GM18511 (cell line): ENCODE results near the gene LSM7.

ENCODE experiments used
- ATAC-seq: cut with Tn5 transposase; IDR thresholded peaks from one replicate; pipeline ENCODE4 v1.9.1; 2021; ENCODE audit warnings: mild to moderate bottlenecking, moderate library complexity; ENCODE audit not compliant: unreplicated experiment

The LSM7 gene

DNA sequence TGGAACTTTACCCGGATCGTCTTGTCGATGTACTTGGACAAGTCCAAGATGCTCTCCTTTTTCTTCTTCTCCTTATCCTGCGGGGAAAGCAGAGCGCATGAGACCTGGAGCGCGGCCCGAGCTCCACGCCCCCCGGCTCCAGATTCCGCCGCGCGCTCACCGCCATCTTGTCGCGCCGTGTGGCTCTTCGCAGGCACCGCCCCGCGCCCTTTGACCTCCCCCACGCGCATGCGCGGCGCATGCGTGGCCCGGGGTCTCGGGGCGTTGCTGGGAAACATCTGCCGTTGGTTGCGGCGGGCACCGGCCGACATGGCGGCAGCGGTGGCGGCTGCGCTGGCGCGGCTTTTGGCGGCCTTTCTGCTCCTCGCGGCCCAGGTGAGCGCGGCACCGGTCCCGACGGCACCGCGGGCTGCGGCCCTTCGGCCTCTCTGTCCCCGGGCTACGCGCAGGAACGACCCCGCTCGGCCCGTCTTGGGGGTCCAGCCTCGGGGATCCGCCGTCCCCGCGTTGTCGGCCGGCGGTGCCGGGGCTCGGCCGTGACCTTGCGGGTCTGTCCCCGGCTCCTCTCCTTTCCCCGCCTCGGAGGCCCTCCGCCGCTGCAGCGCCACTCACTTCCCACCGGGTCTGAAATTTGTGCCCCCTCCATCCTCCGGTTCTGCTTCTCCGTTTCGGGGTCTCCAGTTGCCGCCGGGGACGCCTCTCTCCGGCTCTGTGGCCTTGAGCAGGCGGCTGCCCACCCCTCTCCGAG lies at the start of gene LSM7, which contains the start of gene SPPL2B:
Gene LSM7 (minus strand): TSS at position 186 of the 748 bp plus-strand sequence. CDS start 20 bp downstream, at position 166.
Gene SPPL2B (plus strand): TSS at position 284 of the 748 bp plus-strand sequence. CDS start 26 bp downstream, at position 310.
- ATAC-seq, result peak; percentile 63

DNA sequence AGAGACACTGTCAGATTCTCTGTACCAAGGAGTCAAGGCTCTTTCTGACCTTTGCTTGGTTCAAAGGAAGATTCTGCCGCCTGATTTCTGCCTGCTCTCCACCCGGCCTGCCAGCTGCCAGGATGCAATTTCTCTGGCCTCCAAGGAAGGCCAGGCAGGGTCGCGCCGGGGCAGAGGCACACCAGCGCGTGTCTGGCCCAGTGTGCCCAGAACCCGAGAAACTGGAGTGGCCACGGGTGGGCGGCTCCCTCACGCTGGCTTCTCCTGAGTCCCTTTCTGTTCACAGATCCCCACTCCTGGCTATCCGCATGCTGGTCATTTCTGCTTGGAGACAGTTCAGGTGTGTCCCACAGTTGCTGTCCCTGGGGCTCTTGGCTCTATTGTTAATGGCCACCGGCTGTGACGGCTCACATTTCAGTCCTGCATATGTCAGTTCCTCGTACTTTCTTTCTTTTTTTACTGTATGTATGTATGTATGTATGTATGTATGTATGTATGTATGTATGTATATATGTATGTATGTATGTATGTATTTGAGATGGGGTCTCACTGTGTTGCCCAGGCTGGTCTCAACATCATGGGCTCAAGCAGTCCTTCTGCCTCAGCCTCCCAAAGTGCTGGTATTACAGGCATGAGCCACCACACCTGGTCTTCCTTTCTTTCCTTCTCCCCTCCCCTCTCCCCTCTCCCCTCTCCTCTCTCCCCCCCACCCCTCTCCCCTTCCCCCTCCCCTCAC lies 48.6 kb upstream of the LSM7 start:
- no peak for ATAC-seq

DNA sequence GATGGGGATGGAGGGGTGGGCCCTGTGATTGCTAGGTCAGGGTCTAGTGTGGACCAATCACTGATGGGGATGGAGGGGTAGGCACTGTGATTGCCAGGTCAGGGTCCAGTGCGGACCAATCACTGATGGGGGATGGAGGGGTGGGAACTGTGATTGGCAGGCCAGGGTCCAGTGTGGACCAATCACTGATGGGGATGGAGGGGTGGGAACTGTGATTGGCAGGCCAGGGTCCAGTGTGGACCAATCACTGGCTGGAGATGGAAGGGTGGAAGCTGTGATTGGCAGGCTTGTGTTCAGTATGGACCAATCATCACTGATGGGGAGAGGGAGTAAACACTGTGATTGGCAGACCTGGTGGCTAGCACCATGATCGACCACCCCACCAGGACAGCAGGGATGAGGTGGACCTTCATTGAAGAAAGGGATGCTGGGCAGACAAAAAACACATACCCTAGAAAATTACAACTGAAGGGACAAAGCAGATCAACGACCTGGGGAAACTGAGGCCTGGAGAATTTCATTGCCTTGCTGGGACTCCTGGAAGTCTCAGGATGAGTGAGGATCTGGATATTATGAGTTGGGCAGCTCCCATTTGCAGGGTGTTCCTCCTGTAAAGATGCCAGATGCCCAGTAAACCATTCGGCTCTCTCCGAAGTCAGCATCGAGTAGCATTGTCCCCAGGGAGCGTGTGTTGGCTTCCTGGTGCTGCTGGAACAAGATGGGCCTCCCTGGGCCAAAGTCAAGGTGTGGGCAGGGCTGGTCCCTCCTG lies 47.2 kb upstream of the LSM7 start:
- no peak for ATAC-seq

GRCh38 chr19:2374808-2375207 lies 46.4 kb upstream of the LSM7 start:
- no peak for ATAC-seq

GRCh38 chr19:2372076-2372612 lies 43.8 kb upstream of the LSM7 start:
- no peak for ATAC-seq

DNA sequence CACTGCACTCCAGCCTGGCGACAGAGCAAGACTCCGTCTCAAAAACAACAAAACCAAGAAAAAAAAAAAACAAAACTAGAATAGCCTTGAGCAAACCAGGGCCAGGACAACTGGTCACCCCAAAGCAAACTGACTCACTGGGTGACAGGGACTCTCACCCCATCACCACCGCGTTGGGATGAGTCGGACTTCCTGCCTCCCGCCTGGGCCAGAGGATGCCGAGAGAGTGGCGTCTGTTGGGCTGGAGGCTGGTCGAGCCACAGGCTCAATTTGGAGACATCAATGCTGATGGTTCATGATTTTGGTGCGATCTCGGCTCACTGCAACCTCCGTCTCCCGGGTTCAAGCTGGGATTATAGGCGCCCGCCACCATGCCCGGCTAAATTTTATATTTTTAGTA lies 43.3 kb upstream of the LSM7 start:
- ATAC-seq, result no peak

DNA sequence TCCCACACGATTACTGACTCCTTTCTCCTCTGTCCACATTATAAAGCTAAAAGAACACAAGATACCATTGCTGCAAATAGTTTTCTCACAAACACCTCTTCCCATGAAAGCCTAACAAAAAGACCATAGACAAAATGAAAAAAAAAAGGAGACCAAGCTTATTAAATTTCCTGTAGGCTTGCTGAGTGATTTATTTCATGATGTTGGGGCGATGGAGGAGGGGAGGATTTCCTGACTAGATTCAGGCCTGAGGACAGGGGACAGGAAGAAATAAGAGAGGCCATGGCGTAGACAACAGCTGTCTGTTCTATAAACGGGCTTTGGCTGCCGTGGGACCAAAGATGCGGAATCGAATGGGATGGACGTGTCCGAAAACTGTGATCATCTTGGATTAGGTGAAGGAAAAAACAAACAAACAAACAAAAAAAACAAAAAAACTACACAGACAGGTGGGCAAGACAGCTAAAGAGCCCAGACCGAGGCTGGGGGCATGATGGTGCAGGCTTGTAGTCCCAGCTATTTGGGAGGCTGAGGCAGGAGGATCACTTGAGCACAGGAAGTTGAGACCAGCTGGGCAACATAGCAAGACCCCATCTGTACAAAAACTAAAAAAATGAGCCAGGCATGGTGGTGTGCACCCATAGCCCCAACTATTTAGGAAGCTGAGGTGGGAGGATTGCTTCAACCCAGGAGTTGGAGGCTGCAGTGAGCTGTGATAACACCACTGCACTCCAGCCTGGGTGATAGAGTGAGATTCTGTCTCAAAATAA lies 37.0 kb upstream of the LSM7 start:
- no peak for ATAC-seq

DNA sequence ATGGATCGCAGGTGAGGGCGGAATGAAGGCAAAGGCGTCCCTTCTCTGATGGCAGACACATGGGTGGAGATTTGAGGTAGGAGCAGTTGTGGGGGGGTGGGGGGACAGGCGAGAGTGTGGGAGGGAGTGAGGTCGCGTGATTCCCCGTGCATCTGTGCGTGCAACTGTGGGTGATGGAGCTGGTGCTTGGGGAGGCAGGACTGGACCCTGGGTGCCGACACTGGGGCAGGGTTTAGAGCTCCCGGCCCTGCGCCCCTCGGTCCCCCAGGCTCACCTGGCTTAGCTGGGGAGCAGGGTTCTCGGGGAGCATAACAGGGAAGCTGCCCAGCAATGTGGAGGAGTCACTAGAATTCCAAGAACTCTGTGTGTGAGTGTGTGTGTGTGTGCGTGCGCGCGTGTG lies 35.0 kb upstream of the LSM7 start:
- ATAC-seq, result no peak

DNA sequence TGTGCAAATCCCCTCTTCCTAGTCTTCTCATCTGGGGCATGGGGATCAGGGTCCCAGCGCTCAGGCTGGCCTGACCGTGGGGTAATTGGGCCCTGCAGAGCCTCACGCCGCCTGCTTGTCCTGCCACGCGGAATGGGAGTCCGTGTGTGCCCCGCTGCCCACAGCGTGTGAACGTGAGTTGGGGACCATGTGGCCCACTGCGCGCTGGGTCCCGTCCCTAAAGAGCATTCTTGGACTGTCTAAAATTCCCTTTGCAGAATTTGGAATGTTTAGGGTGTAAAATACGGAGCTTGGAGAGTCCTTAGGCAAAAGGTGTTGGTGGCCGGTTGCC lies 34.5 kb upstream of the LSM7 start:
- ATAC-seq, result no peak

DNA sequence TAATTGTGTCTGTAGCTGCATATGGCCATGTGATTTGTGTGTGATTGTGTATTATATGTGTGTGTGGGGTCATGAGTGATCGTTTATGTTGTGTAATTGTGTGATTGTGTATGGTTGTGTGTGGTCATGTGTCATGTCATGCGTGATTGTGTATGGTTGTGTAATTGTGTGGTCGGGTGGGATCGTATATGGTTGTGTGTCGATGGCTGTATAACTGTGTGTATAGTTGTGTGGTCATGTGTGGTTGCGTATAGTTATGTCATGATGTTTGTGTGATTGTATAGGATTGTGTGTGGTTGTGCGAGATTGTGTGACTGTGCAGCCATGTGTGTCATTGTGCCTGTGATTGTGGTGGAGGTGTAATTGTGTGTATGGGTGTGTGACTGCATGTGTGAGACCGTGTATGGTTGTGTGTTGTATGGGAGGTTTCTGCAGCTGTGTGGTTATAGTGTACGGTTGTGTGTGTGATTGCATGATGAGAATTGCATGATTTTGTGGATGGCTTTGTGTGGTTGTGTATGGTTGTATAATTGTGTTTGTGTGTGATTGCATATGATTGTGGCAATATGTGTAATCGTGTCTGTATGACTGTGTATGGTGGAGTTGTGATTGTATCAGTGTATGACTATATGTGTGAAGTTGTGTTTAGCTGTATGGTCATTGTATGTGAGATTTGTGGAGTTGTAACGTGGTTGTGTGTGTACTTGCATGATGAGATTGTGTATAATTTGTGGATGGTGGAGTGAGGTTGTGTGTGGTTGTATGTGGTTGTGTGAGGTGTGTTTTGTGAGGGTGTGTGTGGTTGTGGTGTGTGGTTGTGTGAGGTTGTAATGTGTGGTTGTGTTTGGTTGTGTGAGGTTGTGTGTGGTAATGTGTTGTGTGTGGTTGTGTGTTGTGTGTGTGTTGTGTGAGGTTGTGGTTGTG lies 33.9 kb upstream of the LSM7 start:
- ATAC-seq, result no peak

DNA sequence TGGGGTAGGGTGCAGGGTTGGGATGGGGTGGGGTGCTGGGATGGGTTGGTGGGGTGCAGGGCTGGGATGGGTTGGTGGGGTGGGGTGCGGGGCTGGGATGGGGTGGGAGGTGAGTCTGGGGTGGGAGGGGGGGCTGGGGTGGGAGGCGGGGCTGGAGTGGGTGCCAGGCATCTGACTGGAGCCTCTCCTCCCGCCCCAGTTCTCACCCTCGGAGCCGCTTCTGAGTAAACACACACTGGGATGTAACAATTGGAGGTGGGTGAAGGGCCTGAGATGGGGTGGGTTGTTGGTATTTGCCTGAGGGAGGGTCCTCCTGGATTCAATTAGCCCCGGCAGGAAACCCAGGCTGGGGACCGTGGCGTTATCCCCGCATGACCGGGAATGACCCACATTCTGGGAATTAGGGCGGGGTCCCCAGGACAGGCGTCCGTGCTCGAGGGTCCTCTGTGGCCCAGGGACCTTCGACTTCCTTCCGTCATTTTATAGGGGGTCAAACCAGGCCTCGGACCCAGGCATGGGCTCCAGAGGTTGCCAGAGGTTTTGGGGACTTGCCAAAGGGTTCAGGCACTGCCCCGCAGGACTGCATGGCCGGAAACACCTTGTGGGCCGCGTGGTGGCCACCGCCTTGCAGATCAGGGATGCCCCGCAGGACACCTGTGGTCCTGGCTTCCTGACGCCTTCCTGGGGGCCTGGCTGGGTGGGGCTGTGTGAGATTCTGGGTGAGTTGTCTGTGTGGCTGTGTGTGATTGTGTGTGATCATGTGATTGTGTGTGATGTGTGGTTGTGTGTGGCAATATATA lies 33.1 kb upstream of the LSM7 start:
- no peak for ATAC-seq

DNA sequence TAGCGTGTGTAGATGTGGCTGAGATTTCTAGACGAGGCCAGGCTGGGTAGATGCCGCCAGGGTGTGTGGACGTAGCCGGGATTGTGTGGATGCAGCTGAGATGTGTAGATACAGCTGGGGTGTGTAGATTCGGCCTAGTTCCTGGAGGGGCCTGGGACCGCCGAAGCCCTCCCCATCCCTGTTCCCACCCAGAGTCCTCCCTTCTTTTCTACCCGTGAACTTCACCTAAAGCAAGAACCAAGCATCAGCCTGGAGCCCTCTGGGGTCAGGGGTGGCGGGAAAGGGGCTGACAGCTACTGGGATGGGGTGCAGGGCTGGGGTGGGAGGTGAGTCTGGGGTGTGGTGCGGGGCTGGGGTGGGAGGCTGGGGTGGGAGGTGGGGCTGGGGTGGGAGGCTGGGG lies 32.4 kb upstream of the LSM7 start:
- ATAC-seq, result no peak

GRCh38 chr19:2359992-2360685 lies 31.8 kb upstream of the LSM7 start, which contains the start of gene TMPRSS9:
TMPRSS9 (plus strand) TSS chr19:2360265; CDS start chr19:2389786, 29,521 bp downstream.
- no peak for ATAC-seq

GRCh38 chr19:2358548-2359173 lies 30.3 kb upstream of the LSM7 start:
- no peak for ATAC-seq

GRCh38 chr19:2357279-2358206 lies 29.2 kb upstream of the LSM7 start:
- ATAC-seq, result no peak

GRCh38 chr19:2356036-2356646 lies 27.8 kb upstream of the LSM7 start:
- no peak for ATAC-seq
